HG03095 (cell line): ENCODE data around the gene ADRA2B.
"Not testable (repeated sequence)": the region's sequence is repeated elsewhere in the genome, so short reads cannot be mapped to it uniquely, and the experiment has no call there.

Experiments
- ATAC-seq: cut with Tn5 transposase; IDR thresholded peaks from one replicate; pipeline ENCODE4 v1.9.1; 2021; ENCODE audit warnings: moderate library complexity; ENCODE audit not compliant: unreplicated experiment

The ADRA2B gene

GRCh38 chr2:96071087-96071976 lies 45.0 kb downstream of the ADRA2B start:
- not testable (repeated sequence) for ATAC-seq

- ATAC-seq: not testable (repeated sequence)
Measured at GRCh38 chr2:96070351-96070750, 46.0 kb downstream of the ADRA2B start.

- ATAC-seq: not testable (repeated sequence)
Measured at GRCh38 chr2:96069878-96070277, 46.5 kb downstream of the ADRA2B start.

DNA sequence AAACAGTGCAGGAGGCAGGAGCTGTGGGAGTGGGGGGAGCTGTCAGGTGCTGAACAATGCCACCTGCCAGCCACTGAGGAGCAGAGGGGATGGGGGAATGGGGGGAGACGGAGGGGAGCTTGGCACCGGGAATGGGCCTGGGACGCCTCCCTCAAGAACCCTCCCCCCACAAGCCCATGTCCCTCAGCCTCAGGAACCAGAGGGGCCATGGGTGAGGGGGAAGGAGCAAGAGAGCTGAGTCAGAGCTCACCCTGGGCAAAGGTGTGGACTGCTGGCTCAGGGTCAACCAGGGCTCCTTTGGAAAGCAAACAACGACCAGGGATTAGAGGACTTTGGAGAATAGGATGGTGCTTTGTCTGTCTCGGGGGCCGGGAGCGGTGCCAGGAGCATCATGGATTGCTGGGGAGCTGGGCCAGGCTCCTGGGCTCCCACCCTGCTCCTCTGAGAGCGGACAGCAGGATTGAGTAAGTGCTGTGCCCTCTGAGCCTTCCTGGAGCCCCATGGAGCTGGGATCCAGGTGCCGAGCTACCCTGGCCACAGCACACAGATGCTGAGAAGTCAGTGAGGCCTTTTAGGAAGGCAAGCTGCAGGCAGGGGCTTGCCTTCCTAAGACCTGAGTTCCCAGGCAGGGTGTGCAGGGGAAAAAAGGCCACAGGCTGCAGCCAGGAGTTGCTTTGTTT lies 48.3 kb downstream of the ADRA2B start:
- not testable (repeated sequence) for ATAC-seq

DNA sequence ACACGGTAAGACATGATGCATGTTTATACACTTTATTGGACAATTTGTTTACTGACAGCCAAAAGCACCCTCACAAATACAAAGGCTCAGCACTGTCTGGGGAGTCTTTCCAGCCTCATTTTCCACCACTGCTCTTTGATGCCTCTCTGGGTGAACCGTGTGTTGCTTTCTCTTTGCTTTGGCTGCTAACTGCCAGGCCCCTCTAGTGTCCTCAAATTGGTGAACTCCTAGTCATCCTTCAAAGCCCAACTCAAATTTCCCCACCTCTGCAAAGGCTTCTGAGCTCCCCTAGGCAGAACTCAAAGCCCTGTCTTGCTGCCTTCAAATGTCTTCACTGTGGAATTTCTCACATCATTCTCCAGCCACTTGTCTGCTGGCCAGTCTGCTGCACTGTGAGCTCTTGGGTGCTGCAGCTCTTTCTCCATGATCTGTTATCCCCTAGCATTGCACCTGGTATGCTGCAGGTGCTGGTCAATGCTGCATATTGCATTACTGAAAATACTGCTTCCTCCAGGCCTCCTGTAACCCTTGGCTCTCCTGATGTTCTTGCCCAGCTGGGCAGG lies 49.2 kb downstream of the ADRA2B start:
- ATAC-seq: not testable (repeated sequence)

- ATAC-seq: not testable (repeated sequence)
Measured at GRCh38 chr2:96066511-96066910, 49.9 kb downstream of the ADRA2B start.

GRCh38 chr2:96065954-96066353 lies 50.4 kb downstream of the ADRA2B start:
- not testable (repeated sequence) for ATAC-seq

GRCh38 chr2:96065381-96065930 lies 50.9 kb downstream of the ADRA2B start:
- no peak for ATAC-seq

DNA sequence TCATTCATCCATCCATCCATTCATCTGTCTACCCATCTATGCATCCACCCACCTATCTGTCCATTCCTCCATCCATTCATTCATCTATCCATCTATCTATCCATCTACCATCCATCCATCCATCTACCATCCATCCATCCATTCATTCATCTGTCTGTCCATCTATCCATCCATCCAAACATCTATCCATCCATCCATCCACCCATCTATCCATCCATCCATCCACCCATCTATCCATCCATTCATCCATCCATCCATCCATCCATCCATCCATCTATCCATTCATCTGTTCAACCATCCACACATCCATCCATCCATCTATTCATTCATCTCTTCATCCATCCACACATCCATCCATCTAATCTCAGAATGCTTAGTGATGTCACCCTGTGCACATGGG lies 51.6 kb downstream of the ADRA2B start:
- not testable (repeated sequence) for ATAC-seq

GRCh38 chr2:96064047-96064675 lies 52.2 kb downstream of the ADRA2B start:
- ATAC-seq: not testable (repeated sequence)

GRCh38 chr2:96063116-96063899 lies 53.1 kb downstream of the ADRA2B start:
- ATAC-seq: not testable (repeated sequence)
